HCT116 (cell line): ENCODE data around the gene ARL5A. TPM values are rescaled to one million over a fixed set of nuclear protein-coding genes. Genes with fewer than 3 reads are reported as not detected.

Experiments
- ATAC-seq: fragments of 200-7000 bp; cut with Tn5 transposase; 2 replicates; pipeline ENCODE4 v1.9.1; 2020; ENCODE audit warnings: mild to moderate bottlenecking, moderate library complexity
- BruUV-seq: library from RNA; stranded (reverse); fragments of 400-500 nt; replicated peaks from 2 replicates; lab custom pipeline; 2021; lab: Mats Ljungman, UMichigan
- CTCF ChIA-PET: fragments of 300-600 bp; sonication (Branson Sonifier 250); formaldehyde crosslinking; loops from one replicate; lab custom pipeline; 2021; ENCODE audit warnings: antibody characterized with exemption; lab: Charles Lee
- POLR2A ChIA-PET: fragments of 300-600, 350-600 bp; sonication (Branson Sonifier 250); formaldehyde crosslinking; loops from one replicate; lab custom pipeline; 2021; ENCODE audit warnings: antibody characterized with exemption; lab: Charles Lee
- RAD21 ChIA-PET, 2 experiments: fragments of 300-600 bp; sonication (Branson Sonifier 250); formaldehyde crosslinking; loops; one replicate each; lab custom pipeline; 2023; ENCODE audit warnings: low total read pairs in 2 of 2; ENCODE audit not compliant: uncharacterized antibody in 2 of 2, unreplicated experiment in 2 of 2, low non-redundant PET in 1 of 2; lab: Charles Lee
- DNase-seq: peaks from one replicate; pipeline ENCODE4 v3.0.0-alpha.2; 2010; ENCODE audit warnings: low read depth, low spot score
- H2AFZ ChIP-seq: fragments of 200-600 bp; shearing (Covaris generic), sonication (generic); 2 replicates; pipeline ENCODE4 v1.6.1; 2017; ENCODE audit warnings: low read depth, mixed run types, mixed read lengths, antibody characterized with exemption, low read length; ENCODE audit not compliant: poor library complexity, severe bottlenecking
- H3K27ac ChIP-seq: 2 replicates; pipeline ENCODE4 v1.5.1; 2012; ENCODE audit warnings: low read depth, low read length
- H3K27me3 ChIP-seq: fragments of 200-600 bp; sonication (generic); 2 replicates; pipeline ENCODE4 v1.6.1; 2016; ENCODE audit warnings: mixed run types, low read length, mixed read lengths; ENCODE audit not compliant: insufficient read depth
- H3K36me3 ChIP-seq, 2 experiments: fragments of 200-500 bp in 1 of 2; fragments of 200-600 bp in 1 of 2; sonication (Bioruptor generic) in 1 of 2; sonication (generic) in 1 of 2; 2 replicates each; pipeline versions ENCODE4 v1.5.1 to v1.6.1; 2014 to 2016; ENCODE audit warnings: low read length in 2 of 2, inconsistent platforms in 1 of 2, mixed read lengths in 1 of 2, mixed run types in 1 of 2; ENCODE audit not compliant: insufficient read depth in 2 of 2, control insufficient read depth in 1 of 2
- H3K4me1 ChIP-seq, 2 experiments: fragments of 200-600 bp in 1 of 2; sonication (generic) in 1 of 2; 2 replicates each; pipeline versions ENCODE4 v1.5.1 to v1.6.1; 2012 to 2017; ENCODE audit warnings: low read length in 2 of 2, inconsistent platforms in 1 of 2, mild to moderate bottlenecking in 1 of 2, mixed read lengths in 1 of 2, mixed run types in 1 of 2, moderate library complexity in 1 of 2; ENCODE audit not compliant: insufficient read depth in 2 of 2, control insufficient read depth in 1 of 2
- H3K4me2 ChIP-seq: fragments of 200-600 bp; sonication (generic); 2 replicates; pipeline ENCODE4 v1.6.1; 2017; ENCODE audit warnings: mixed run types, low read length, mixed read lengths
- H3K4me3 ChIP-seq, 2 experiments: fragments of 200-600 bp in 1 of 2; sonication (generic) in 1 of 2; replicated peaks in 1 of 2; 2 replicates each; pipeline ENCODE4 v1.5.1; 2011 to 2016; ENCODE audit warnings: low read length in 2 of 2, control low read depth in 1 of 2, low read depth in 1 of 2, mild to moderate bottlenecking in 1 of 2, mixed read lengths in 1 of 2, mixed run types in 1 of 2
- H3K79me2 ChIP-seq: fragments of 200-600 bp; sonication (generic); 2 replicates; pipeline ENCODE4 v1.6.1; 2017; ENCODE audit warnings: mild to moderate bottlenecking, mixed run types, low read length, moderate library complexity, mixed read lengths; ENCODE audit not compliant: insufficient read depth
- H3K9ac ChIP-seq: fragments of 200-600 bp; sonication (generic); 2 replicates; pipeline ENCODE4 v1.6.1; 2016; ENCODE audit warnings: low read length, mixed read lengths
- H3K9me2 ChIP-seq: fragments of 200-600 bp; sonication (generic), shearing (Covaris generic); 2 replicates; pipeline ENCODE4 v1.6.1; 2017; ENCODE audit warnings: mixed run types, mild to moderate bottlenecking, moderate library complexity; ENCODE audit not compliant: insufficient read depth
- H3K9me3 ChIP-seq, 2 experiments: fragments of 200-500 bp in 1 of 2; fragments of 200-600 bp in 1 of 2; sonication (Bioruptor generic) in 1 of 2; sonication (generic) in 1 of 2; 2 replicates each; pipeline ENCODE4 v1.6.1; 2014 to 2017; ENCODE audit warnings: low read length in 2 of 2, mixed read lengths in 2 of 2, inconsistent platforms in 1 of 2, low read depth in 1 of 2, mild to moderate bottlenecking in 1 of 2, mixed run types in 1 of 2, moderate library complexity in 1 of 2; ENCODE audit not compliant: control insufficient read depth in 1 of 2, insufficient read depth in 1 of 2
- H4K20me1 ChIP-seq: fragments of 200-600 bp; sonication (generic), shearing (Covaris generic); 2 replicates; pipeline ENCODE4 v1.6.1; 2017; ENCODE audit warnings: mixed run types, mild to moderate bottlenecking, moderate library complexity; ENCODE audit not compliant: insufficient read depth
- CBX3 ChIP-seq: IDR thresholded peaks from 2 replicates; pipeline ENCODE4 v1.6.1; 2012; ENCODE audit warnings: low read depth
- EZH2 ChIP-seq: fragments of 200-600 bp; sonication (generic); IDR thresholded peaks from 2 replicates; pipeline ENCODE4 v1.6.1; 2017; ENCODE audit warnings: antibody characterized with exemption, mixed run types
- EZH2phosphoT487 ChIP-seq: fragments of 200-600 bp; IDR thresholded peaks from 2 replicates; pipeline ENCODE4 v1.6.1; 2018; ENCODE audit warnings: antibody characterized with exemption, borderline replicate concordance
- FOSL1 ChIP-seq: IDR thresholded peaks from 2 replicates; pipeline ENCODE4 v1.6.1; 2012; ENCODE audit warnings: low read depth
- JUND ChIP-seq: IDR thresholded peaks from 2 replicates; pipeline ENCODE4 v1.6.1; 2012
- POLR2A ChIP-seq: IDR thresholded peaks from 2 replicates; pipeline ENCODE4 v1.7.0; 2011; ENCODE audit warnings: borderline replicate concordance; ENCODE audit not compliant: insufficient read depth, insufficient read length; ENCODE audit errors: extremely low read depth
- POLR2AphosphoS5 ChIP-seq: IDR thresholded peaks from 2 replicates; pipeline ENCODE4 v1.6.1; 2011; ENCODE audit warnings: mild to moderate bottlenecking, low read depth, low read length, moderate library complexity
- RAD21 ChIP-seq: IDR thresholded peaks from 2 replicates; pipeline ENCODE4 v1.6.1; 2012; ENCODE audit warnings: low read depth, mild to moderate bottlenecking
- SP1 ChIP-seq: IDR thresholded peaks from 2 replicates; pipeline ENCODE4 v1.6.1; 2012; ENCODE audit warnings: low read depth
- SRF ChIP-seq: IDR thresholded peaks from 2 replicates; pipeline ENCODE4 v1.6.1; 2012; ENCODE audit warnings: low read depth
- YY1 ChIP-seq: IDR thresholded peaks from 2 replicates; pipeline ENCODE4 v1.6.1; 2011; ENCODE audit warnings: low read length, low read depth, moderate library complexity, mild to moderate bottlenecking; ENCODE audit not compliant: insufficient replicate concordance; ENCODE audit errors: extremely low read depth
- intact Hi-C: fragments of 100-400 bp; cut with micrococcal nuclease; formaldehyde crosslinking; loops from 2 replicates; pipeline ENCODE4 v1.10.0; 2022
- total RNA-seq: library from RNA; stranded (reverse); gene quantifications from one replicate; pipeline ENCODE4 v1.2.1, GENCODE V29; 2021; ENCODE audit not compliant: unreplicated experiment
- TF ChIP-seq, protein P1 (sequence below): IDR thresholded peaks from 2 replicates; pipeline ENCODE4 v1.6.1; 2012; ENCODE audit warnings: low read depth
- TF ChIP-seq, protein P2 (sequence below), 3 experiments: fragments of 200-600 bp in 1 of 3; sonication (generic) in 1 of 3; IDR thresholded peaks in 2 of 3; conservative IDR thresholded peaks in 1 of 3; 2 replicates each; pipeline ENCODE4 v1.5.1; 2012 to 2017; ENCODE audit warnings: low read depth in 2 of 3, low read length in 2 of 3, antibody characterized with exemption in 1 of 3, borderline replicate concordance in 1 of 3, control low read depth in 1 of 3, mild to moderate bottlenecking in 1 of 3, mixed read lengths in 1 of 3, mixed run types in 1 of 3, moderate library complexity in 1 of 3; ENCODE audit not compliant: insufficient read depth in 1 of 3
- TF ChIP-seq, protein P3 (sequence below): IDR thresholded peaks from 2 replicates; pipeline ENCODE4 v1.6.1; 2012
- TF ChIP-seq, protein P4 (sequence below): IDR thresholded peaks from 2 replicates; pipeline ENCODE4 v1.6.1; 2012

The ARL5A gene
- total RNA-seq, 1 experiment from 2014 or later = 74.4 TPM

DNA sequence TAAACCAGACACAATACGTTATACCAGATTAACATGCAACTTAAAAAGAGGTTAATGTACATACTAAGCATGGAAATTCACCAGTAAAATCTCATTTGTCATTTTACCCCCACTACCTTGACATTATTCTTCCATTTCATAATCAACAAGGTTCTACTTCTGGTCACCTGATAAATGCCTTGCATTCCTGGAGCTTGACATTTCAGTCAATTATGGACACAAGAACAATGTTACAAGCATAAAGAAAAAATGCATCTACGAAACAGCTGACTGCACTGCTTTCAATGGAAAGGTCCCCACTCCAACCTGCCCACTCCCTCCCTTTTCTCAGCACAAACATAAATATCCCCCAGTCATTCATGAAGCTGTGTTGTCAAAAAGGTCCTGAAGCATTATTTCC, 31.4 kb downstream of the ARL5A start:
- ATAC-seq = no peak
- no TSS peak for BruUV-seq
- CTCF ChIA-PET = no interaction called here

More for the DNA sequence above, 31.4 kb downstream of the ARL5A start:
- H3K9ac ChIP-seq = no peak overlapping the region
- DNase-seq = no peak
- POLR2A ChIA-PET = no interaction called here
- no peaks in the 10 kb centered on the region for H3K27me3 ChIP-seq
- H3K36me3 ChIP-seq = peaks cover 0 to 2% of the 10 kb centered on the region in 2 experiments; a peak in 2 of 4 replicates
- TF ChIP-seq, protein P1, sequence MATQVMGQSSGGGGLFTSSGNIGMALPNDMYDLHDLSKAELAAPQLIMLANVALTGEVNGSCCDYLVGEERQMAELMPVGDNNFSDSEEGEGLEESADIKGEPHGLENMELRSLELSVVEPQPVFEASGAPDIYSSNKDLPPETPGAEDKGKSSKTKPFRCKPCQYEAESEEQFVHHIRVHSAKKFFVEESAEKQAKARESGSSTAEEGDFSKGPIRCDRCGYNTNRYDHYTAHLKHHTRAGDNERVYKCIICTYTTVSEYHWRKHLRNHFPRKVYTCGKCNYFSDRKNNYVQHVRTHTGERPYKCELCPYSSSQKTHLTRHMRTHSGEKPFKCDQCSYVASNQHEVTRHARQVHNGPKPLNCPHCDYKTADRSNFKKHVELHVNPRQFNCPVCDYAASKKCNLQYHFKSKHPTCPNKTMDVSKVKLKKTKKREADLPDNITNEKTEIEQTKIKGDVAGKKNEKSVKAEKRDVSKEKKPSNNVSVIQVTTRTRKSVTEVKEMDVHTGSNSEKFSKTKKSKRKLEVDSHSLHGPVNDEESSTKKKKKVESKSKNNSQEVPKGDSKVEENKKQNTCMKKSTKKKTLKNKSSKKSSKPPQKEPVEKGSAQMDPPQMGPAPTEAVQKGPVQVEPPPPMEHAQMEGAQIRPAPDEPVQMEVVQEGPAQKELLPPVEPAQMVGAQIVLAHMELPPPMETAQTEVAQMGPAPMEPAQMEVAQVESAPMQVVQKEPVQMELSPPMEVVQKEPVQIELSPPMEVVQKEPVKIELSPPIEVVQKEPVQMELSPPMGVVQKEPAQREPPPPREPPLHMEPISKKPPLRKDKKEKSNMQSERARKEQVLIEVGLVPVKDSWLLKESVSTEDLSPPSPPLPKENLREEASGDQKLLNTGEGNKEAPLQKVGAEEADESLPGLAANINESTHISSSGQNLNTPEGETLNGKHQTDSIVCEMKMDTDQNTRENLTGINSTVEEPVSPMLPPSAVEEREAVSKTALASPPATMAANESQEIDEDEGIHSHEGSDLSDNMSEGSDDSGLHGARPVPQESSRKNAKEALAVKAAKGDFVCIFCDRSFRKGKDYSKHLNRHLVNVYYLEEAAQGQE = no peak
- TF ChIP-seq JUND (no peak), SP1 (no peak), EZH2phosphoT487 (no peak), YY1 (no peak), RAD21 (no peak), SRF (no peak), EZH2 (no peak), POLR2A (no peak), CBX3 (no peak), FOSL1 (no peak), POLR2AphosphoS5 (no peak)
- TF ChIP-seq, protein P2, sequence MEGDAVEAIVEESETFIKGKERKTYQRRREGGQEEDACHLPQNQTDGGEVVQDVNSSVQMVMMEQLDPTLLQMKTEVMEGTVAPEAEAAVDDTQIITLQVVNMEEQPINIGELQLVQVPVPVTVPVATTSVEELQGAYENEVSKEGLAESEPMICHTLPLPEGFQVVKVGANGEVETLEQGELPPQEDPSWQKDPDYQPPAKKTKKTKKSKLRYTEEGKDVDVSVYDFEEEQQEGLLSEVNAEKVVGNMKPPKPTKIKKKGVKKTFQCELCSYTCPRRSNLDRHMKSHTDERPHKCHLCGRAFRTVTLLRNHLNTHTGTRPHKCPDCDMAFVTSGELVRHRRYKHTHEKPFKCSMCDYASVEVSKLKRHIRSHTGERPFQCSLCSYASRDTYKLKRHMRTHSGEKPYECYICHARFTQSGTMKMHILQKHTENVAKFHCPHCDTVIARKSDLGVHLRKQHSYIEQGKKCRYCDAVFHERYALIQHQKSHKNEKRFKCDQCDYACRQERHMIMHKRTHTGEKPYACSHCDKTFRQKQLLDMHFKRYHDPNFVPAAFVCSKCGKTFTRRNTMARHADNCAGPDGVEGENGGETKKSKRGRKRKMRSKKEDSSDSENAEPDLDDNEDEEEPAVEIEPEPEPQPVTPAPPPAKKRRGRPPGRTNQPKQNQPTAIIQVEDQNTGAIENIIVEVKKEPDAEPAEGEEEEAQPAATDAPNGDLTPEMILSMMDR (IDR thresholded peaks at IDR 0.05 in 2 of 3, conservative IDR thresholded peaks at IDR 0.05 in 1 of 3; ENCODE audit: borderline replicate concordance in 1 of 3, insufficient read depth in 1 of 3, low read depth in 2 of 3, low read length in 2 of 3) = no peak
- TF ChIP-seq, protein P3, sequence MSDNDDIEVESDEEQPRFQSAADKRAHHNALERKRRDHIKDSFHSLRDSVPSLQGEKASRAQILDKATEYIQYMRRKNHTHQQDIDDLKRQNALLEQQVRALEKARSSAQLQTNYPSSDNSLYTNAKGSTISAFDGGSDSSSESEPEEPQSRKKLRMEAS = no peak
- TF ChIP-seq, protein P4, sequence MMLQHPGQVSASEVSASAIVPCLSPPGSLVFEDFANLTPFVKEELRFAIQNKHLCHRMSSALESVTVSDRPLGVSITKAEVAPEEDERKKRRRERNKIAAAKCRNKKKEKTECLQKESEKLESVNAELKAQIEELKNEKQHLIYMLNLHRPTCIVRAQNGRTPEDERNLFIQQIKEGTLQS = no peak
- H4K20me1 ChIP-seq = peaks cover 4% of the 10 kb centered on the region; the same call in 1 of the 2 replicates
- no peak overlapping the region for H3K4me3 ChIP-seq
- intact Hi-C loops = no loop called here
- no peaks in the 10 kb centered on the region for H3K79me2 ChIP-seq
- H3K9me2 ChIP-seq = no peaks in the 10 kb centered on the region
- no peaks in the 10 kb centered on the region for H3K9me3 ChIP-seq
- H2AFZ ChIP-seq = no peak overlapping the region
- RAD21 ChIA-PET = no interaction called here
- no peak overlapping the region for H3K27ac ChIP-seq
- H3K4me1 ChIP-seq = peaks cover 13 to 37% of the 10 kb centered on the region in 2 experiments
- no peak overlapping the region for H3K4me2 ChIP-seq
